Thyroid gland (tissue), 4 donors: ENCODE measurements around the gene GNPDA1.

Source experiments
- POLR2A ChIP-seq, 2 donors: fragments of 450-650 bp; IDR thresholded peaks; one replicate each; pipeline ENCODE4 v1.6.1; 2017; ENCODE audit warnings: antibody characterized with exemption in 2 of 2, mild to moderate bottlenecking in 2 of 2, moderate library complexity in 1 of 2
- TF ChIP-seq, protein P1 (sequence below), 6 experiments: fragments of 200-600 bp in 3 of 6; fragments of 450-650 bp in 3 of 6; sonication (generic) in 3 of 6; IDR thresholded peaks; one replicate each; pipeline ENCODE4 v1.5.1; 2016 to 2019; ENCODE audit warnings: antibody characterized with exemption in 6 of 6, mild to moderate bottlenecking in 2 of 6, inconsistent platforms in 1 of 6, moderate library complexity in 1 of 6

DNA sequence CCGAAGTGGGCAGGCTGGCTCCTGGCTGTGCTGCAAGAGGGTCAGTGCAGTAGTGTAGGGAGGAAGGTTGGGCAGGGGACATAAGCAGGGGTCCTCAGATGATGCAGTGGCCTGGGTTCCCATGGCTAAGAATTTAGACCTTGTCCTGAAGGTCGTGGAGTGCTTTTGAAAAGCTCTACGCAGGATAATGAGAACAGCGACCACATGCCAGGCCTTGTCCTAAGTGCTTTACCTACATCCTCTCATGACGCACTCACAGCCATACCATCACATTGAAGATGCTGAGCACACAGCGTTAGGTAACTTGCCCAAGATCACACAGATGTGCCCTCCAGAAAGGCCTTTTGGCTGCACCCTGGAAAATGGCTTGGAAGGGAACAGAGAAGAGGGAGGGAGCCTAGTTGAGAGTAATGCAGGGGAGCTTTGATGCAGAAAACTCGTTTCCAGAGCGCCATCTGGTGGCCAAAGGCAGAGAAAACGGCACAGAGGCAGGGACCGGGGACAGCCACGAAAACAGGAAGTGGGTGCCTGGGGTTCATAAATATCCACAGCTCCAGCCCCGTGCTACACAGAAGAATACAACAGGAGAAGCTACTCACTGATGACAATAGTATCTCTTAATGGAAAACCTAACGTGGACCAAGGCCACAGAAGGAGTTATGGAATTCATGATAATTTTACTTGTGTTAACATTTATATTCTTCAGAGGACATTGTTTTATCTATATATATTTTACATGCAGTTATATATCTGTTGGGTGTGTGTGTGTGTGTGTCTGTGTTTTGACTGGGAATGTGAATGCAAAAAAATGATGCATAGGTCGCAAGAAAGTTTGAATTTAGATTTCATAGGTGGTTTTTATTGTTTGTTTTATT is 52.1 kb downstream of the GNPDA1 start:
- TF ChIP-seq, protein P1, sequence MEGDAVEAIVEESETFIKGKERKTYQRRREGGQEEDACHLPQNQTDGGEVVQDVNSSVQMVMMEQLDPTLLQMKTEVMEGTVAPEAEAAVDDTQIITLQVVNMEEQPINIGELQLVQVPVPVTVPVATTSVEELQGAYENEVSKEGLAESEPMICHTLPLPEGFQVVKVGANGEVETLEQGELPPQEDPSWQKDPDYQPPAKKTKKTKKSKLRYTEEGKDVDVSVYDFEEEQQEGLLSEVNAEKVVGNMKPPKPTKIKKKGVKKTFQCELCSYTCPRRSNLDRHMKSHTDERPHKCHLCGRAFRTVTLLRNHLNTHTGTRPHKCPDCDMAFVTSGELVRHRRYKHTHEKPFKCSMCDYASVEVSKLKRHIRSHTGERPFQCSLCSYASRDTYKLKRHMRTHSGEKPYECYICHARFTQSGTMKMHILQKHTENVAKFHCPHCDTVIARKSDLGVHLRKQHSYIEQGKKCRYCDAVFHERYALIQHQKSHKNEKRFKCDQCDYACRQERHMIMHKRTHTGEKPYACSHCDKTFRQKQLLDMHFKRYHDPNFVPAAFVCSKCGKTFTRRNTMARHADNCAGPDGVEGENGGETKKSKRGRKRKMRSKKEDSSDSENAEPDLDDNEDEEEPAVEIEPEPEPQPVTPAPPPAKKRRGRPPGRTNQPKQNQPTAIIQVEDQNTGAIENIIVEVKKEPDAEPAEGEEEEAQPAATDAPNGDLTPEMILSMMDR (IDR thresholded peaks at IDR 0.05), result peak; percentile 69 to 84 (median 75)
- TF ChIP-seq POLR2A (IDR thresholded peaks at IDR 0.05), result no peak
